Measurements from ENCODE around the gene PWWP3B. TPM values are rescaled to one million over a fixed set of nuclear protein-coding genes. Genes with fewer than 3 reads are reported as not detected.
A peak's percentile ranks its signal among the peaks of the same experiment; 100 is the strongest.

The PWWP3B gene
- 7.5 TPM in 2 replicates for polyA plus RNA-seq
- polyA minus RNA-seq, result 14.8 and 15.3 TPM in 2 replicates

GRCh38 chrX:106168107-106168506, at the start of gene PWWP3B:
Gene PWWP3B (plus strand): TSS chrX:106168305. CDS start chrX:106205433, 37,128 bp downstream.
- no peaks in the 10 kb centered on the region for H3K27me3 ChIP-seq (ENCODE audit: insufficient read depth, low read depth, low read length)
- no peaks in the 10 kb centered on the region for H3K79me2 ChIP-seq (replicated peaks; ENCODE audit: insufficient read depth, low read length)
- no peak within 1 kb of the TSS for H3K27ac ChIP-seq (ENCODE audit: low read length)
- no peaks in the 10 kb centered on the region for H3K9me3 ChIP-seq (ENCODE audit: low read length)
- H2AFZ ChIP-seq (ENCODE audit: low read depth, low read length), result no peak within 1 kb of the TSS
- H3K4me2 ChIP-seq (ENCODE audit: low read length), result no peak within 1 kb of the TSS
- no peaks in the 10 kb centered on the region for H4K20me1 ChIP-seq (ENCODE audit: insufficient read depth)
- no peaks in the 10 kb centered on the region for H3K36me3 ChIP-seq (ENCODE audit: insufficient read depth, low read length)
- TF ChIP-seq REST (IDR thresholded peaks at IDR 0.05; ENCODE audit: borderline replicate concordance) (no peak), POLR2AphosphoS5 (IDR thresholded peaks at IDR 0.05) (peak; percentile 28), EZH2 (IDR thresholded peaks at IDR 0.05; ENCODE audit: borderline replicate concordance, insufficient read depth, low read length, poor library complexity, severe bottlenecking) (no peak)
- H3K9ac ChIP-seq (ENCODE audit: low read length), result peak within 1 kb of the TSS; percentile 5
- H3K9me2 ChIP-seq (ENCODE audit: insufficient read depth, low read length), result no peaks in the 10 kb centered on the region
- no peaks in the 10 kb centered on the region for H3F3A ChIP-seq (ENCODE audit: insufficient read depth, low read length, poor library complexity, severe bottlenecking)
- H3K4me3 ChIP-seq (ENCODE audit: low read length), result peak within 1 kb of the TSS; percentile 57

GRCh38 chrX:106139048-106139447, 29.1 kb upstream of the PWWP3B start:
- Histone ChIP-seq H4K20me1 (ENCODE audit: insufficient read depth) (no peaks in the 10 kb centered on the region), H3K36me3 (ENCODE audit: insufficient read depth, low read length) (no peaks in the 10 kb centered on the region), H3K9me3 (ENCODE audit: low read length) (no peaks in the 10 kb centered on the region), H2AFZ (ENCODE audit: low read depth, low read length) (no peak overlapping the region), H3K4me3 (ENCODE audit: low read length) (no peak overlapping the region), H3K79me2 (replicated peaks; ENCODE audit: insufficient read depth, low read length) (no peaks in the 10 kb centered on the region), H3K4me2 (ENCODE audit: low read length) (no peak overlapping the region), H3K27ac (ENCODE audit: low read length) (no peak overlapping the region), H3K9ac (ENCODE audit: low read length) (no peak overlapping the region), H3F3A (ENCODE audit: insufficient read depth, low read length, poor library complexity, severe bottlenecking) (no peaks in the 10 kb centered on the region), H3K9me2 (ENCODE audit: insufficient read depth, low read length) (no peaks in the 10 kb centered on the region), H3K27me3 (ENCODE audit: insufficient read depth, low read depth, low read length) (no peaks in the 10 kb centered on the region)
- TF ChIP-seq CTCF (IDR thresholded peaks at IDR 0.05; ENCODE audit: poor library complexity, severe bottlenecking) (no peak), TAF1 (IDR thresholded peaks at IDR 0.05; ENCODE audit: low read depth) (no peak), MXI1 (conservative IDR thresholded peaks at IDR 0.05; ENCODE audit: poor library complexity, severe bottlenecking) (no peak)

- Histone ChIP-seq H3F3A (ENCODE audit: insufficient read depth, low read length, poor library complexity, severe bottlenecking) (no peaks in the 10 kb centered on the region), H3K27me3 (ENCODE audit: insufficient read depth, low read depth, low read length) (no peaks in the 10 kb centered on the region), H3K79me2 (replicated peaks; ENCODE audit: insufficient read depth, low read length) (no peaks in the 10 kb centered on the region), H2AFZ (ENCODE audit: low read depth, low read length) (no peak overlapping the region), H4K20me1 (ENCODE audit: insufficient read depth) (no peaks in the 10 kb centered on the region), H3K4me3 (ENCODE audit: low read length) (no peak overlapping the region), H3K9me2 (ENCODE audit: insufficient read depth, low read length) (no peaks in the 10 kb centered on the region), H3K9me3 (ENCODE audit: low read length) (no peaks in the 10 kb centered on the region), H3K27ac (ENCODE audit: low read length) (no peak overlapping the region), H3K9ac (ENCODE audit: low read length) (no peak overlapping the region), H3K36me3 (ENCODE audit: insufficient read depth, low read length) (no peaks in the 10 kb centered on the region), H3K4me2 (ENCODE audit: low read length) (no peak overlapping the region)
- no peak for TF ChIP-seq EZH2 (IDR thresholded peaks at IDR 0.05; ENCODE audit: borderline replicate concordance, insufficient read depth, low read length, poor library complexity, severe bottlenecking)
- TF ChIP-seq MXI1 (conservative IDR thresholded peaks at IDR 0.05; ENCODE audit: poor library complexity, severe bottlenecking), result no peak
- TF ChIP-seq TAF1 (IDR thresholded peaks at IDR 0.05; ENCODE audit: low read depth), result no peak
These were observed 23.1 kb upstream of the PWWP3B start for GRCh38 chrX:106144755-106145639.

Data from neural cell (in vitro differentiated cells).